Stimulated activated CD4-positive, alpha-beta T cell treated with anti-CD3 and anti-CD28 coated beads, Interleukin-12 subunit alpha, Interleukin-12 subunit beta, amount 100 ng/mL, for 24 hours (primary cell): ENCODE data around the gene GTF2IRD2.
"Not testable (repeated sequence)": the region's sequence is repeated elsewhere in the genome, so short reads cannot be mapped to it uniquely, and the experiment has no call there.

Experiments
- DNase-seq, 2 experiments: peaks; one replicate each; pipeline ENCODE4 v3.0.0-alpha.2; 2020; ENCODE audit warnings: low read depth in 2 of 2

Gene GTF2IRD2

DNA sequence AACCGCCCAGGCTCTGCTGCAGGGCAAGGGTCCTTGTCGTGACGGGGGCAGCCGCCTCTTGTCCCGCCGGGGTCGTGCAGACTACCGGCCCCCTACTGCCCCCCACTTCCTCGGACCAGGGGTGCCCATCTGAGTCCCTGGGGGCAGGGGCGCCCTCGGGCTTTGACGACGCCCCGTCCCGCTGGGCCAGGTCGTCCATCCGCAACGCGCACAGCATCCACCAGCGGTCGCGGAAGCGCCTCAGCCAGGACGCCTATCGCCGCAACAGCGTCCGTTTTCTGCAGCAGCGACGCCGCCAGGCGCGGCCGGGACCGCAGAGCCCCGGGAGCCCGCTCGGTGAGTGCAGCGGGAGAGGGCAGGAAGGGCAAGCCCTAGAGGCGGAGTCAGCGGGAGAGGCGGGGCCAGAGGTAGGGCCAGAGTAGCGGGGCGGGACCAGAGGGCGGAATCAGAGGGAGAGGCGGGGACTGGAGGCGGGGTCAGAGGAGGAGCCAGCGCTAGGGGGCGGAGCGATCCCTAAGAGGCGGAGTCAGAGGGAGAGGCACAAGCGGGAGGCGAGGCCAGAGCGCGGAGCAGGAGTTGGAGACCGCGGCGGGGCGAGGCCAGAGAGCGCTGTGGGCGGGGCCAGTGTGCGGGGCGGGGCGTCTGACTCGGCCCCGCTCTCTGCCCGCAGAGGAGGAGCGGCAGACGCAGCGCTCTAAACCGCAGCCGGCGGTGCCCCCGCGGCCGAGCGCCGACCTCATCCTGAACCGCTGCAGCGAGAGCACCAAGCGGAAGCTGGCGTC is 62.8 kb downstream of the GTF2IRD2 start:
- DNase-seq: peak; percentile 93 to 95

DNA sequence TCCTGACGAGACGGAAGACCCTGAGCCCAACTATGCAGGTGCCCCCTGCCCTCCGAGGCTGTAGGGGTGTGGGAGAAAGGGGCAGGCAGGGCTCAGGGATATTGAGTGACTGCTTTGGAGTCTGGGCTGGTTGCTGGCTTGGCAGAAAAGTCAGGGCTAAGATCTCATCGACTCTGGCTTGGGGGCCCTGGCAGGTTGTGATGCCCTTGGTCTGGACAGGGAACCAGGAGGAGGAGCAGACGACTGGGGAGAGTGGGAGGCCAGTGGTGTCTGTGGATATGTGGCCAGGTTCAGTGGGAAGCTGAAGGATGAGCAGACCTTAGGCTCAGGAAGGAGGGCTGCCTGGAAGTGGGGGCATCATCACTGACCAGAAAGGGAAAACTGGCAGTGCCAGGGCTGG is 67.8 kb downstream of the GTF2IRD2 start:
- DNase-seq: not testable (repeated sequence)

- not testable (repeated sequence) for DNase-seq
These were observed 69.7 kb downstream of the GTF2IRD2 start for GRCh38 chr7:74781746-74782145.

DNA sequence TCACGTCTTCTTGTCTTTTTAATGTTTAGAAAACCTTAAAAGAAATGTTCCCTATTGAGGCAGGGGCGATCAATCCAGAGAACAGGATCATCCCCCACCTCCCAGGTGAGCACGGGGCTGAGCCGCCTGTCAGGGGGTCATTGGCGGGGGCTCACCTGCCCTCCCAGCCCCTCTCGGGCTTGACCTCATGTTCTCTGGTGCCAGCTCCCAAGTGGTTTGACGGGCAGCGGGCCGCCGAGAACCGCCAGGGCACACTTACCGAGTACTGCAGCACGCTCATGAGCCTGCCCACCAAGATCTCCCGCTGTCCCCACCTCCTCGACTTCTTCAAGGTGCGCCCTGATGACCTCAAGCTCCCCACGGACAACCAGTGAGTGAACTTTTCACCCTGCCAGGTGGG is 72.4 kb downstream of the GTF2IRD2 start:
- not testable (repeated sequence) for DNase-seq

GRCh38 chr7:74775111-74775510 is 76.3 kb downstream of the GTF2IRD2 start:
- DNase-seq: not testable (repeated sequence)

- DNase-seq: not testable (repeated sequence)
These were observed 77.3 kb downstream of the GTF2IRD2 start, which contains the start of gene NCF1 for GRCh38 chr7:74773760-74774750. Gene NCF1, plus strand, starts transcription at chr7:74774011. Its CDS starts 21 bp downstream, at chr7:74774032.

DNA sequence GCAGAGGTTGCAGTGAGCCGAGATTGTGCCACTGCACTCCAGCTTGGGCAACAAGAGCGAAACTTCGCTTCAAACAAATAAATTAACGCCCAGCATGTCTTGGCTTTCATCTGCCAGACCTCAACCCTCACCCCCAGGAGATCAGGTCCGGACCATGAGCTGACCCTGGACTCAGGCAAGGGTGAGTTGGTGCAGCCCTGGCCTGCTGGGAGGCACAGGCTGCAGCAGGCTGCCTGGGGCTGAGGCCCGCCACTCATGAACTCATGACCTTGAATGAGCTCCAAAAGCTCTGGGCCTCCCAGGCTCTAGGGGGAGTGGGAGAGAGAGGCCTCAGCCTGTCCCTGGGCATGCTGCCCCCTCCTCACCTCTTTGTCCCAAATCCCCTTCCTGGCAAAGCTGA is 79.3 kb downstream of the GTF2IRD2 start:
- DNase-seq: not testable (repeated sequence)

GRCh38 chr7:74770062-74770461 is 81.3 kb downstream of the GTF2IRD2 start:
- not testable (repeated sequence) for DNase-seq

DNA sequence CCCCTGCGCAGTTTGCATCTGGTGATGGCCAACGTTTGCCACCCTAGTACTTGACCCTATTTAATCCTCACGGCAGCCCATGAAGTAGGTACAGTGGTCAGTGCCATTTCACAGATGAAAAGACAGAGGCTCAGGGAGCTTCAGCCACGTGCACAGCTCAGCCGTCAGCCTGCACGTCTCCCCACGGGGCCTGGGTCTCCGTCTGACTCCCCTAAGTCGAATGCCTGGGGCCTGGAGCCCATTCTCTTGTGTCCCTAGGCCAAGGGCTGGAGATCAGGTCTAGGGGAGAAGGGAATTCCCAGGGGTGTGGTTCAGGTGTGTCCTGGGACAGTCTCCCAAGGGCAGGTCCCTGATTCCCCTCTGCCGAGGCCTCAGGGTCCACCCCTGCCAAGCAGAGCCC is 84.4 kb downstream of the GTF2IRD2 start:
- not testable (repeated sequence) for DNase-seq

- not testable (repeated sequence) for DNase-seq
These were observed 84.9 kb downstream of the GTF2IRD2 start for GRCh38 chr7:74766509-74766908.

DNA sequence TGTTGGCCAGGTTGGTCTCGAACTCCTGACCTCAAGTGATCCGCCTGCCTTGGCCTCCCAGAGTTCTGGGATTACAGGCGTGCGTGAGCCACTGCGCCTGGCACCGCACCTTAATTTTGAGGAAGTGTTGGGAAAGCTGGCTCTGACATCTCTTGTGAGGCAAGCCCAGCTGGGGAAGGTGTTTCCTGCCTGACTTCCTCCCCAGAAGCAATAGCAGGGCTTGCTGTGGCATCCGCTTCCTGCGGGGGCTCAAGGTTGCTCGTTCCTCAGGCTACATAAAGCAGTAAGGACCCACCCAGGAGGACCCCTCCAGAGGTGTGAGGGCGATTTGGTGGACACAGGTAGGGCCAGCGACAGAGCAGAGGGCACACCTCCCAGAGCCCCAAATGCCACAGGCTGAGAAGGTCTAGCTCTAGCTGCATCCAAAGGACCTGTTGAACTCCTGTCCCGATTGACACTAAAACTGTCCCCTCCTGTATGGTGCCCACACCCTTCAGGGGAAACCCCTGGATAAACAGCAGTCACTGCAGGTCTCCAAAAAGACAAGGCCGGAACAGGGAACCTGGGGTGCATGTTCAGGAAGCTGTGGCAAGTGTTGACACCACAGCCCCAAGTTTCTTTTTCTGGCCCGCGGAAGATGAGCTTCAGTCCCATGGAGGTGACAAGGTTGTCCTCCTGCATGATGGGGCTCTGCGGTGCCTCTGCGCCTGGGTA is 86.0 kb downstream of the GTF2IRD2 start:
- not testable (repeated sequence) for DNase-seq

GRCh38 chr7:74758982-74759381 is 92.4 kb downstream of the GTF2IRD2 start:
- DNase-seq: not testable (repeated sequence)

DNA sequence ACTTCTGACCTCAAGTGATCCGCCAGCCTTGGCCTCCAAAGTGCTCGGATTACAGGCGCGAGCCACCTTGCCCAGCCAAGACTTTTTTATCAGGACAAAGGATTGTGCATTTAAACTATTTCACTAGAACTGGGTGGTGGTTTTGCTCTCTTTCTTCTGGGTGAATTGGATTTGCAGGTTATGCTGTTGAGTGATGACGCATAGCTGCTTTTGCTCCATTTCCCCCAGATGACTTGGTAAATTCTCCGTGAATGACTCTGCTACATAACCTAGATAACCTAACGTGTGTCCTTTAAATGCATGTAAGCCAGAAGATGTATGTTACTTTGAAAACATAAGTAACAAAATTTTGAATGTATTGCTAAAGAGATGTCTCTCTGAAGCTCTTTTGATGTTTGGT is 93.1 kb downstream of the GTF2IRD2 start:
- DNase-seq: not testable (repeated sequence)

DNA sequence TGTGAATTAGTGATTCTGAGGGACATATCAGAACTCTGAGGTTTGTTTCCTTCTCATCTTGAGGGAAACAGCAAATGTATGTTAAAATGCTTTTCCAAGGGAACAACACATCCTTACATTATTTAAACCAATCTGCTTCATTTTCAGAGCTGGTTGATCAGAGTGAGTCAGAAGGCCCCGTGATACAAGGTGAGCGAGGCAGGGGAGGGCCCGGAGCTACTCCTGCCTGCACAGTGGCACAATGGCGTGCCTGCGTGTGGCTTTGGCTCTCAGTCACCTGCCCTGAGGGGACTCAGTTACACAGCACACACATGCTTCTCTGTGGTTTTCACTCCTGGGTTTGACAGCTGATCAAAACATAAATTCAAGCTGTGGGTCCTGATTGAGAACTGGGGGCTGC is 94.7 kb downstream of the GTF2IRD2 start:
- not testable (repeated sequence) for DNase-seq

GRCh38 chr7:74753921-74754482 is 97.4 kb downstream of the GTF2IRD2 start:
- DNase-seq: not testable (repeated sequence)
